Bronchial epithelial cell (primary cell): Measurements from ENCODE around the gene GLT8D2. TPM values are rescaled to one million over a fixed set of nuclear protein-coding genes. Genes with fewer than 3 reads are reported as not detected.

Source experiments
- DNase-seq: peaks from one replicate; pipeline ENCODE4 v3.0.0-alpha.2; 2010; ENCODE audit warnings: low read depth
- FAIRE-seq: peaks from 2 replicates; lab custom pipeline; 2011; peaks lifted over from hg19 to GRCh38; lab: Jason Lieb, UNC
- H3K27me3 ChIP-seq: 2 replicates; pipeline ENCODE4 v1.5.1; 2011; ENCODE audit warnings: low read length; ENCODE audit not compliant: control insufficient read depth, insufficient read depth
- H3K36me3 ChIP-seq: 2 replicates; pipeline ENCODE4 v1.5.1; 2011; ENCODE audit warnings: low read length; ENCODE audit not compliant: control insufficient read depth, insufficient read depth
- H3K4me3 ChIP-seq: 2 replicates; pipeline ENCODE4 v1.5.1; 2011; ENCODE audit warnings: mild to moderate bottlenecking, low read depth, low read length, control low read depth
- total RNA-seq: library from RNA; depleted of rRNA; stranded (reverse); fragments of >200 nt; gene quantifications from 2 replicates; pipeline ENCODE4 v1.2.1, GENCODE V29; 2014
- TF ChIP-seq, protein P1 (sequence below): IDR thresholded peaks from 2 replicates; pipeline ENCODE4 v1.5.1; 2011; ENCODE audit warnings: mild to moderate bottlenecking, moderate library complexity, low read length, control low read depth, inconsistent platforms; ENCODE audit not compliant: insufficient read depth, severe bottlenecking

GLT8D2 gene
- 1.0 and 1.3 TPM in 2 replicates for total RNA-seq

GRCh38 chr12:104049903-104050356 is at the start of gene GLT8D2:
TSS of gene GLT8D2 (minus strand) at chr12:104050187. CDS start at chr12:104019648, 30,539 bp downstream.
- no peaks in the 10 kb centered on the region for H3K36me3 ChIP-seq
- H3K27me3 ChIP-seq = no peaks in the 10 kb centered on the region
- DNase-seq = peak; percentile 38
- H3K4me3 ChIP-seq = peak within 1 kb of the TSS; percentile 34
- TF ChIP-seq, protein P1, sequence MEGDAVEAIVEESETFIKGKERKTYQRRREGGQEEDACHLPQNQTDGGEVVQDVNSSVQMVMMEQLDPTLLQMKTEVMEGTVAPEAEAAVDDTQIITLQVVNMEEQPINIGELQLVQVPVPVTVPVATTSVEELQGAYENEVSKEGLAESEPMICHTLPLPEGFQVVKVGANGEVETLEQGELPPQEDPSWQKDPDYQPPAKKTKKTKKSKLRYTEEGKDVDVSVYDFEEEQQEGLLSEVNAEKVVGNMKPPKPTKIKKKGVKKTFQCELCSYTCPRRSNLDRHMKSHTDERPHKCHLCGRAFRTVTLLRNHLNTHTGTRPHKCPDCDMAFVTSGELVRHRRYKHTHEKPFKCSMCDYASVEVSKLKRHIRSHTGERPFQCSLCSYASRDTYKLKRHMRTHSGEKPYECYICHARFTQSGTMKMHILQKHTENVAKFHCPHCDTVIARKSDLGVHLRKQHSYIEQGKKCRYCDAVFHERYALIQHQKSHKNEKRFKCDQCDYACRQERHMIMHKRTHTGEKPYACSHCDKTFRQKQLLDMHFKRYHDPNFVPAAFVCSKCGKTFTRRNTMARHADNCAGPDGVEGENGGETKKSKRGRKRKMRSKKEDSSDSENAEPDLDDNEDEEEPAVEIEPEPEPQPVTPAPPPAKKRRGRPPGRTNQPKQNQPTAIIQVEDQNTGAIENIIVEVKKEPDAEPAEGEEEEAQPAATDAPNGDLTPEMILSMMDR = no peak
- FAIRE-seq = no peak

- Histone ChIP-seq H3K27me3 (no peaks in the 10 kb centered on the region), H3K4me3 (no peak overlapping the region), H3K36me3 (no peaks in the 10 kb centered on the region)
- no peak for FAIRE-seq
- no peak for DNase-seq
- TF ChIP-seq, protein P1 = no peak
Measured at GRCh38 chr12:104097954-104098353, 48.0 kb upstream of the GLT8D2 start.

- Histone ChIP-seq H3K36me3 (no peaks in the 10 kb centered on the region), H3K27me3 (no peaks in the 10 kb centered on the region), H3K4me3 (no peak overlapping the region)
- DNase-seq (no peak), FAIRE-seq (no peak)
- TF ChIP-seq, protein P1 = no peak
Measured at GRCh38 chr12:104095289-104095688, 45.3 kb upstream of the GLT8D2 start.

GRCh38 chr12:104094284-104094683 is 44.3 kb upstream of the GLT8D2 start:
- no peak for FAIRE-seq
- no peaks in the 10 kb centered on the region for H3K36me3 ChIP-seq
- no peak for DNase-seq

DNA sequence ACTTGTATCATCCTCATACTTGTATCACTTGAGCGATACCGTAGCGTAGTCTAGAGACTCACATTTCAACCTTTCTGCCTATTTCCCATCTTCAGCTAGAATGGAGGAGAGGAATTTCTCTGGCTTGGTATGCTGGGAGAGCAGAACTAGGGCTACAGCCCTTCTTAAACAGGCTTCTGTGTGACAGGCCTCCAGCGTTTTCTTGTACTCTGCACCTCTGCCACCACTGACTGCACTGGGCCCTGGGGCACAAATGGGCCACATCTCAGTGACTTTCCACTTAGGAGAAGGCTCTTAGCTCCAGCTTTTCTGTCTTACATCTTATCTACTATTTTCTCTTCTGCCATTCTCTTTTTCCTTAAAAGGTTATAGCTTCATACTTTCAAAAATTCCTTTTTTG is 41.1 kb upstream of the GLT8D2 start:
- FAIRE-seq (no peak), DNase-seq (no peak)
- no peak overlapping the region for H3K4me3 ChIP-seq
- peaks cover 5% of the 10 kb centered on the region for H3K36me3 ChIP-seq
- TF ChIP-seq, protein P1 = no peak
- no peaks in the 10 kb centered on the region for H3K27me3 ChIP-seq

More at GRCh38 chr12:104094284-104094683, 44.3 kb upstream of the GLT8D2 start:
- Histone ChIP-seq H3K4me3 (no peak overlapping the region), H3K27me3 (no peaks in the 10 kb centered on the region)
- TF ChIP-seq, protein P1 = no peak

GRCh38 chr12:104090685-104091084 is 40.7 kb upstream of the GLT8D2 start:
- no peak for FAIRE-seq
- TF ChIP-seq, protein P1 = no peak
- peak; percentile 18 for DNase-seq
- Histone ChIP-seq H3K36me3 (peaks cover 5% of the 10 kb centered on the region), H3K27me3 (no peaks in the 10 kb centered on the region), H3K4me3 (no peak overlapping the region)
